Fibroblast of lung (primary cell): Measurements from ENCODE around the gene GNG7. TPM values are rescaled to one million over a fixed set of nuclear protein-coding genes. Genes with fewer than 3 reads are reported as not detected.
A peak's percentile ranks its signal among the peaks of the same experiment; 100 is the strongest.

Source experiments
- DNase-seq, 2 donors: peaks; one replicate each; pipeline versions ENCODE4 v3.0.0 to v3.0.0-alpha.2; 2010; ENCODE audit warnings: low read depth in 2 of 2
- H2AFZ ChIP-seq: 2 replicates; pipeline ENCODE4 v1.5.1; 2012; ENCODE audit warnings: low read length, control low read depth, inconsistent platforms
- H3K27ac ChIP-seq: 2 replicates; pipeline ENCODE4 v1.5.1; 2011; ENCODE audit warnings: low read length, control low read depth; ENCODE audit not compliant: insufficient read depth
- H3K27me3 ChIP-seq: 2 replicates; pipeline ENCODE4 v1.5.1; 2011; ENCODE audit warnings: mild to moderate bottlenecking, low read length; ENCODE audit not compliant: control insufficient read depth, insufficient read depth
- H3K36me3 ChIP-seq: 2 replicates; pipeline ENCODE4 v1.5.1; 2011; ENCODE audit warnings: low read length; ENCODE audit not compliant: control insufficient read depth, insufficient read depth
- H3K4me1 ChIP-seq: 2 replicates; pipeline ENCODE4 v1.5.1; 2011; ENCODE audit warnings: low read length; ENCODE audit not compliant: control insufficient read depth, insufficient read depth; ENCODE audit errors: extremely low read depth
- H3K4me2 ChIP-seq: 2 replicates; pipeline ENCODE4 v1.5.1; 2011; ENCODE audit warnings: low read length, control low read depth; ENCODE audit not compliant: insufficient read depth; ENCODE audit errors: extremely low read depth
- H3K4me3 ChIP-seq, 4 experiments: fragments of 200-600 bp in 1 of 4; sonication (generic) in 1 of 4; replicated peaks in 1 of 4; 2 replicates each; pipeline ENCODE4 v1.5.1; 2011 to 2016; ENCODE audit warnings: low read length in 4 of 4, low read depth in 3 of 4, mild to moderate bottlenecking in 3 of 4, control low read depth in 2 of 4, inconsistent platforms in 1 of 4, mixed read lengths in 1 of 4; ENCODE audit not compliant: insufficient read depth in 1 of 4; ENCODE audit errors: control extremely low read depth in 1 of 4
- H3K79me2 ChIP-seq: 2 replicates; pipeline ENCODE4 v1.5.1; 2012; ENCODE audit warnings: mild to moderate bottlenecking, low read length, inconsistent platforms; ENCODE audit not compliant: control insufficient read depth, insufficient read depth
- H3K9ac ChIP-seq: 2 replicates; pipeline ENCODE4 v1.5.1; 2011; ENCODE audit warnings: mild to moderate bottlenecking, low read length, control low read depth; ENCODE audit not compliant: insufficient read depth
- H3K9me3 ChIP-seq: 2 replicates; pipeline ENCODE4 v1.5.1; 2012; ENCODE audit warnings: low read depth, low read length; ENCODE audit not compliant: control insufficient read depth, insufficient read depth
- H4K20me1 ChIP-seq: 2 replicates; pipeline ENCODE4 v1.5.1; 2011; ENCODE audit warnings: low read length; ENCODE audit not compliant: control insufficient read depth, insufficient read depth; ENCODE audit errors: extremely low read depth
- EZH2 ChIP-seq: IDR thresholded peaks from 2 replicates; pipeline ENCODE4 v1.5.1; 2012; ENCODE audit warnings: low read length, control low read depth, mild to moderate bottlenecking; ENCODE audit errors: missing control alignments
- polyA plus RNA-seq, 2 donors: library from polyadenylated mRNA; depleted of rRNA in 1 of 2; stranded (reverse) in 1 of 2; unstranded in 1 of 2; fragments of >200 nt; gene quantifications; 2 replicates each; pipeline ENCODE4 v1.2.1, GENCODE V29; 2011 to 2012; ENCODE audit warnings: missing spikeins in 1 of 2
- total RNA-seq: library from RNA; depleted of rRNA; stranded (reverse); fragments of >200 nt; gene quantifications from 2 replicates; pipeline ENCODE4 v1.2.1, GENCODE V29; 2014
- TF ChIP-seq, protein P1 (sequence below), 2 donors: IDR thresholded peaks in 1 of 2; conservative IDR thresholded peaks in 1 of 2; 1 replicate in 1 of 2; 2 replicates in 1 of 2; pipeline ENCODE4 v1.5.1; 2011 to 2012; ENCODE audit warnings: low read length in 2 of 2, control low read depth in 1 of 2, inconsistent platforms in 1 of 2, low read depth in 1 of 2, mild to moderate bottlenecking in 1 of 2

GNG7 gene
- total and polyA plus RNA-seq, 2 donors (not counting 1 experiment from before 2014, with no cell fraction given), result 0.27 to 0.83 TPM

DNA sequence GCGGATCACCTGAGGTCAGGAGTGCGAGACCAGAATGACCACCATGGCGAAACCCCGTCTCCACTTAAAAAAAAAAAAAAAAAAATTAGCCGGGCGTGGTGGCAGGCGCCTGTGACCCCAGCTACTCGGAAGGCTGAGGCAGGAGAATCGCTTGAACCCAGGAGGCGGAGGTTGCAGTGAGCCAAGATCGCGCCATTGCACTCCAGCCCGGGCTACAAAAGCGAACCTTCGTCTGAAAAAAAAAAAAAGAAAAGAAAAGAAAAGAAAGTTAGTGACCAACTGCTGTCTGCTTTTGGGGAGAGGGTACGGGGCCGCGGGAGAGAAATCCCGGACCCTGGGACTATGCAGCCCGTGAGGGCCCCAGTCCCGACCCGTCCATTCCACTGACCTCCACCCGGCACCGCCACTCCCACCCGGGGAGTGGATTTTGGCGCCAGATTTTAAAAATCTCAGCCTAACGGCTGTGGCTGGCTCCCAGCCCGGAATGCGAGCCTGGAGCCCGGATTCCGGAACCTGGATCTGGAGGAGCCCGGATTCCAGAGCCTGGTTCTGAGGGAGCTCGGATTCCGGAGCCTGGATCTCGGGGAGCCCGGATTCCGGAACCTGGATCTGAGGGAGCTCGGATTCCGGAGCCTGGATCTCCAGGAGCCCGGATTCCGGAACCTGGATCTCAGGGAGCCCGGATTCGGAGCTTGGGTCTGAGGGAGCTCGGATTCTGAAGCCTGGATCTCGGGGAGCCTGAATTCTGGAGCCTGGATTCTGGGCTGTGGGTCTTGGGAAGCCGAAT lies 239.7 kb downstream of the GNG7 start:
- Histone ChIP-seq H3K9ac (no peak overlapping the region), H3K4me3 (peak overlapping the region; percentile 35 to 87 (median 76))

DNA sequence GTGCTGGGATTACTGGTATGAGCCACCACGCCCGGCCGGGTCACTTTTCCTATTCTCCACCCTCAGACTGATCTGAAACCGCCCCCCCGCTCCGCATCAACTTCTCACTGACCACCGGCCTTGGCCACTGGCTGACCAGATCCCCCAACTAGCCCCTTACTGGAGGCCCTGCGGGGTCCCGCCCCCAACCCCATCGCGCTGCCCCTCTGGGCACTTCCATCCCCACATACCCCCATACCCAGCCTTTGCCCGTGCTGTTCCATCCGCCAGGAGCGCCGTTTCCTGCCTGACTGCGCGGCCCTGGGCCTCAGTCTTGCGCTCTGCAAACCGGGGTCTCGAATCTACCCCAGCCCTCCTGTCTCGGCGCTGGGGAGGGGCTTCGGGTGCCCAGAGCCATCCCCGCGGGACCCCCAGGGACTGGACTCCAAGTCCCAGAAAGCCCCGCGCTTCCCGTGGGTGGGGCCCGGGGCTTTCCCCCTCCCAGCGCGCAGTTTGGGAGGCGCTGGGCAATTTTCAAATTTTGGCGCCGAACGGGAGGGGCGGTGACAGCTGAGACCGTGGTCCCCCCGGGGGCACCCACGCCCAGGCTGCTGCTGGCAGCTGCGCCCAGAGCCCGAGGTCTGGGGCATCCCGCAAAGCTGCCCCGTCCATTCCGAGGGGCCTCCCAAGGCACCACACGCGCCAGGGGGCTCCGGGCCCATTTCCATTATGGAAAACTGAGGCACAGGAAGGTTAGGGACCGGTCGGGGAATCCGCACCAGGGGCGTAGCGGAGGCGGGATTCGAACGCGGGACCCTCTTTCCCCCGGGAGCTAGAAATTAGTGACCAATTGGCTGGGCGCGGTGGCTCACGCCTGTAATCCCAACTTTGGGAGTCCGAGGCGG lies 240.5 kb downstream of the GNG7 start:
- peaks cover 3% of the 10 kb centered on the region for H3K4me1 ChIP-seq
- peak overlapping the region; percentile 86 for H2AFZ ChIP-seq
- peak overlapping the region; percentile 52 for H3K27ac ChIP-seq
- no peak for TF ChIP-seq EZH2
- TF ChIP-seq, protein P1, sequence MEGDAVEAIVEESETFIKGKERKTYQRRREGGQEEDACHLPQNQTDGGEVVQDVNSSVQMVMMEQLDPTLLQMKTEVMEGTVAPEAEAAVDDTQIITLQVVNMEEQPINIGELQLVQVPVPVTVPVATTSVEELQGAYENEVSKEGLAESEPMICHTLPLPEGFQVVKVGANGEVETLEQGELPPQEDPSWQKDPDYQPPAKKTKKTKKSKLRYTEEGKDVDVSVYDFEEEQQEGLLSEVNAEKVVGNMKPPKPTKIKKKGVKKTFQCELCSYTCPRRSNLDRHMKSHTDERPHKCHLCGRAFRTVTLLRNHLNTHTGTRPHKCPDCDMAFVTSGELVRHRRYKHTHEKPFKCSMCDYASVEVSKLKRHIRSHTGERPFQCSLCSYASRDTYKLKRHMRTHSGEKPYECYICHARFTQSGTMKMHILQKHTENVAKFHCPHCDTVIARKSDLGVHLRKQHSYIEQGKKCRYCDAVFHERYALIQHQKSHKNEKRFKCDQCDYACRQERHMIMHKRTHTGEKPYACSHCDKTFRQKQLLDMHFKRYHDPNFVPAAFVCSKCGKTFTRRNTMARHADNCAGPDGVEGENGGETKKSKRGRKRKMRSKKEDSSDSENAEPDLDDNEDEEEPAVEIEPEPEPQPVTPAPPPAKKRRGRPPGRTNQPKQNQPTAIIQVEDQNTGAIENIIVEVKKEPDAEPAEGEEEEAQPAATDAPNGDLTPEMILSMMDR (conservative IDR thresholded peaks at IDR 0.05 in 1 of 2, IDR thresholded peaks at IDR 0.05 in 1 of 2; ENCODE audit: low read depth in 1 of 2, low read length in 2 of 2), result no peak
- peak; percentile 49 to 66 for DNase-seq
- H3K27me3 ChIP-seq, result no peaks in the 10 kb centered on the region
- H3K9ac ChIP-seq, result peak overlapping the region; percentile 66
- peak overlapping the region; percentile 87 for H3K4me2 ChIP-seq
- H3K4me3 ChIP-seq, result peak overlapping the region; percentile 69 to 87 (median 76)
- no peaks in the 10 kb centered on the region for H3K9me3 ChIP-seq
- H4K20me1 ChIP-seq, result no peaks in the 10 kb centered on the region
- H3K36me3 ChIP-seq, result no peaks in the 10 kb centered on the region
- H3K79me2 ChIP-seq, result peaks cover 2% of the 10 kb centered on the region

More for the DNA sequence above, 239.7 kb downstream of the GNG7 start:
- H3K4me2 ChIP-seq, result peak overlapping the region; percentile 87
- H3K27me3 ChIP-seq, result no peaks in the 10 kb centered on the region
- H4K20me1 ChIP-seq, result no peaks in the 10 kb centered on the region
- peak overlapping the region; percentile 52 for H3K27ac ChIP-seq
- H2AFZ ChIP-seq, result peak overlapping the region; percentile 45
- H3K79me2 ChIP-seq, result no peaks in the 10 kb centered on the region
- no peaks in the 10 kb centered on the region for H3K9me3 ChIP-seq
- TF ChIP-seq, protein P1 (conservative IDR thresholded peaks at IDR 0.05 in 1 of 2, IDR thresholded peaks at IDR 0.05 in 1 of 2; ENCODE audit: low read depth in 1 of 2, low read length in 2 of 2), result no peak
- no peak for TF ChIP-seq EZH2
- H3K36me3 ChIP-seq, result no peaks in the 10 kb centered on the region
- DNase-seq, result peak; percentile 96 to 99
- H3K4me1 ChIP-seq, result peaks cover 2% of the 10 kb centered on the region

Other genes with a start within 250 kb of the GNG7 start
- gene LMNB2, start 245.7 kb downstream of the GNG7 start, total RNA-seq, result 47.0 and 56.3 TPM in 2 replicates
- gene LMNB2, start 245.7 kb downstream of the GNG7 start, polyA plus RNA-seq, result 41.6 and 94.8 TPM in 2 replicates
- 16.4 and 32.5 TPM in 2 replicates for gene GADD45B, start 226.6 kb downstream of the GNG7 start, total RNA-seq
- gene GADD45B, start 226.6 kb downstream of the GNG7 start, polyA plus RNA-seq, result 61.7 and 72.8 TPM in 2 replicates
- 11.3 and 19.0 TPM in 2 replicates for gene DIRAS1, start 18.7 kb upstream of the GNG7 start, total RNA-seq
- gene DIRAS1, start 18.7 kb upstream of the GNG7 start, polyA plus RNA-seq, result 5.2 and 7.3 TPM in 2 replicates
- 27.7 and 28.2 TPM in 2 replicates for gene SLC39A3, start 37.3 kb upstream of the GNG7 start, total RNA-seq
- 23.9 and 29.9 TPM in 2 replicates for gene SLC39A3, start 37.3 kb upstream of the GNG7 start, polyA plus RNA-seq
- 24.1 and 26.8 TPM in 2 replicates for gene SGTA, start 80.6 kb upstream of the GNG7 start, total RNA-seq
- 33.4 and 56.0 TPM in 2 replicates for gene SGTA, start 80.6 kb upstream of the GNG7 start, polyA plus RNA-seq
- 28.8 and 49.5 TPM in 2 replicates for gene THOP1, start 82.8 kb upstream of the GNG7 start, total RNA-seq
- gene THOP1, start 82.8 kb upstream of the GNG7 start, polyA plus RNA-seq, result 23.6 and 48.1 TPM in 2 replicates
- 4.9 and 5.8 TPM in 2 replicates for gene ZNF554, start 117.2 kb upstream of the GNG7 start, total RNA-seq
- 1.0 and 2.0 TPM in 2 replicates for gene ZNF554, start 117.2 kb upstream of the GNG7 start, polyA plus RNA-seq
- 4.6 and 5.9 TPM in 2 replicates for gene ZNF555, start 138.8 kb upstream of the GNG7 start, total RNA-seq
- gene ZNF555, start 138.8 kb upstream of the GNG7 start, polyA plus RNA-seq, result 3.8 and 5.0 TPM in 2 replicates
- gene ZNF556, start 164.6 kb upstream of the GNG7 start, total RNA-seq, result under 0.01 and 0.17 TPM in 2 replicates
- 0.02 and 0.09 TPM in 2 replicates for gene ZNF556, start 164.6 kb upstream of the GNG7 start, polyA plus RNA-seq
- gene ZNF57, start 198.2 kb upstream of the GNG7 start, total RNA-seq, result 4.1 and 5.3 TPM in 2 replicates
- gene ZNF57, start 198.2 kb upstream of the GNG7 start, polyA plus RNA-seq, result 2.2 and 2.8 TPM in 2 replicates
- gene ZNF77, start 242.3 kb upstream of the GNG7 start, total RNA-seq, result 3.9 and 5.0 TPM in 2 replicates
- 3.3 and 4.0 TPM in 2 replicates for gene ZNF77, start 242.3 kb upstream of the GNG7 start, polyA plus RNA-seq